ENCODE measurements around the gene TAF6L. TPM values are rescaled to one million over a fixed set of nuclear protein-coding genes. Genes with fewer than 3 reads are reported as not detected.

The TAF6L gene
- polyA plus RNA-seq, 1 donor (not counting 4 experiments of a cell fraction or from before 2014, with no cell fraction given), result 14.7 TPM

DNA sequence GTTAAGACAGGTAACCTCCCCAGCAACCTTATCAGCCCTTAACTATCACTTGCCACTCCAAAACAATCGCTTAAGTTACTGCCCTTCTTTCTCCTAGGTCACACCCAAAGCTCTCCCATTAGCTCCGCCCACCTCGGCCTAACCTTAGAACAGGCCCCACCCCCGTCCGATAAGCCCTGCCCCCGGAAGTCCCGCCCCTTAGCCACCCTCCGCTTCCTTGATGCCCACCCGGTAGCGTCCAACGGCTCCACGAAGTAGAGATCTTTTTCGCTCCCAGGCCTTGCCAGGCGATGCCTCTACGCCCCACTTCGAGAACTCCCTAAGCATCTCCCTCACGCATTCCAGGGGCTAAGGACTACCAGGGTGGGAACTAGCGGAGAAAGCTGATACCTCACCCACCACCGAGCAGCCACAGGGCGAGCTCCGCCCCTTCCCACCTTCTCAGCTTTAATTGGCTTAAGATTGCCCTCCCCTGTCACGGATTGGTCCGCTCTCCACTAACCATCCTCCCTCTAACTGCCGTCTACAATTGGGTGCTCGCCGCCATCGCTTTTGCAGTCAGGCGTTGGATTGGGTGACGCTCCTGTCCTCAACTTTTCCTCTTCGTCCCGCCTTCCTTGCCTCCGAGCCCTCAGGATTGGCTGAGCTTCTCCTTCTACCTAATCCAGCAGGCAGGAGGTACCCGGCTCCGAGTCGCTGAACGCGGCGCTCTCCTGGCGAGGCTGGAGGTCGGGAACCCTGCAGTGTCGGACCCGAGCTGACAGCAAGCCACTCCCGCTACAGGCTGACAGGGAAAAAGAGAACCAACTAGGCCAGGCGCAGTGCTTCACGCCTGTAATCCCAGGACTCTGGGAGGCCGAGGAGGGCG lies 17.2 kb upstream of the TAF6L start, which contains the start of gene ZBTB3:
Gene ZBTB3, minus strand, starts transcription at position 425 of the 868 bp plus-strand sequence. CDS start 496 bp downstream, outside the sequence.
- Histone ChIP-seq H3K4me2 (ENCODE audit: control insufficient read depth, extremely low read depth, insufficient read depth, low read depth, low read length) (peak within 1 kb of the TSS; percentile 83), H3K36me3 (ENCODE audit: control insufficient read depth in 2 of 2, extremely low read depth in 1 of 2, insufficient read depth in 2 of 2, low read length in 2 of 2) (peaks cover 9 to 16% of the 10 kb centered on the region in 2 experiments), H3K9me1 (ENCODE audit: control insufficient read depth, extremely low read depth, insufficient read depth, low read length) (peaks cover 2% of the 10 kb centered on the region), H3K79me2 (ENCODE audit: control insufficient read depth, insufficient read depth, low read length) (peaks cover 16% of the 10 kb centered on the region), H3K9me3 (ENCODE audit: control insufficient read depth, low read depth, low read length) (no peaks in the 10 kb centered on the region), H3K4me1 (ENCODE audit: control insufficient read depth, extremely low read depth, insufficient read depth, low read length) (peaks cover 11% of the 10 kb centered on the region), H3K27ac (ENCODE audit: control insufficient read depth, insufficient read depth, low read length) (peak within 1 kb of the TSS; percentile 94), H3K27me3 (ENCODE audit: control insufficient read depth, extremely low read depth, insufficient read depth, low read length) (no peaks in the 10 kb centered on the region), H3K9ac (ENCODE audit: control insufficient read depth, extremely low read depth, insufficient read depth, low read length) (peak within 1 kb of the TSS; percentile 95), H3K4me3 (ENCODE audit: control insufficient read depth in 2 of 3, extremely low read depth in 1 of 3, insufficient read depth in 2 of 3, low read depth in 1 of 3, low read length in 3 of 3) (peak within 1 kb of the TSS; percentile 70 to 95 (median 85)), H2AFZ (ENCODE audit: control insufficient read depth, low read length) (peak within 1 kb of the TSS; percentile 100), H4K20me1 (ENCODE audit: control insufficient read depth, extremely low read depth, insufficient read depth, low read length) (no peaks in the 10 kb centered on the region)
- TF ChIP-seq EZH2 (IDR thresholded peaks at IDR 0.05; ENCODE audit: low read length) (no peak), CTCF (optimal IDR thresholded peaks at IDR 0.05 in 1 of 3, IDR thresholded peaks at IDR 0.05 in 1 of 3, conservative IDR thresholded peaks at IDR 0.05 in 1 of 3; ENCODE audit: extremely low read depth in 1 of 3, insufficient read depth in 2 of 3, low read length in 3 of 3) (peak in 1 of 3 experiments; percentile 4)
- dilution Hi-C loops (cut with MboI; ENCODE audit: extremely low pct_ligation_motif_present, low sequenced_read_pairs), result no loop called here
- peak; percentile 96 for DNase-seq (ENCODE audit: low read depth, low spot score)
- peak; percentile 93 for FAIRE-seq

- Histone ChIP-seq H3K4me1 (ENCODE audit: control insufficient read depth, extremely low read depth, insufficient read depth, low read length) (peaks cover 11% of the 10 kb centered on the region), H3K9ac (ENCODE audit: control insufficient read depth, extremely low read depth, insufficient read depth, low read length) (no peak overlapping the region), H3K4me3 (ENCODE audit: control insufficient read depth in 2 of 3, extremely low read depth in 1 of 3, insufficient read depth in 2 of 3, low read depth in 1 of 3, low read length in 3 of 3) (no peak overlapping the region), H3K27ac (ENCODE audit: control insufficient read depth, insufficient read depth, low read length) (no peak overlapping the region), H2AFZ (ENCODE audit: control insufficient read depth, low read length) (no peak overlapping the region), H3K9me1 (ENCODE audit: control insufficient read depth, extremely low read depth, insufficient read depth, low read length) (peaks cover 2% of the 10 kb centered on the region), H3K36me3 (ENCODE audit: control insufficient read depth in 2 of 2, extremely low read depth in 1 of 2, insufficient read depth in 2 of 2, low read length in 2 of 2) (peaks cover 9 to 15% of the 10 kb centered on the region in 2 experiments), H3K9me3 (ENCODE audit: control insufficient read depth, low read depth, low read length) (no peaks in the 10 kb centered on the region), H4K20me1 (ENCODE audit: control insufficient read depth, extremely low read depth, insufficient read depth, low read length) (no peaks in the 10 kb centered on the region), H3K4me2 (ENCODE audit: control insufficient read depth, extremely low read depth, insufficient read depth, low read depth, low read length) (no peak overlapping the region), H3K27me3 (ENCODE audit: control insufficient read depth, extremely low read depth, insufficient read depth, low read length) (no peaks in the 10 kb centered on the region), H3K79me2 (ENCODE audit: control insufficient read depth, insufficient read depth, low read length) (peaks cover 16% of the 10 kb centered on the region)
- dilution Hi-C loops (cut with MboI; ENCODE audit: extremely low pct_ligation_motif_present, low sequenced_read_pairs), result no loop called here
- FAIRE-seq (no peak), DNase-seq (ENCODE audit: low read depth, low spot score) (no peak)
- no peak for TF ChIP-seq CTCF (optimal IDR thresholded peaks at IDR 0.05 in 1 of 3, IDR thresholded peaks at IDR 0.05 in 1 of 3, conservative IDR thresholded peaks at IDR 0.05 in 1 of 3; ENCODE audit: extremely low read depth in 1 of 3, insufficient read depth in 2 of 3, low read length in 3 of 3)
- TF ChIP-seq EZH2 (IDR thresholded peaks at IDR 0.05; ENCODE audit: low read length), result no peak
Observed at GRCh38 chr11:62755086-62755615, 16.0 kb upstream of the TAF6L start.

Measured in keratinocyte (primary cell).